Muscle layer of duodenum (tissue), 2 donors: ENCODE measurements around the gene TBL1XR1.

Experiments
- H3K27ac ChIP-seq: one replicate; pipeline ENCODE4 v1.7.0; 2013; ENCODE audit warnings: mild to moderate bottlenecking, low read length
- H3K27me3 ChIP-seq: one replicate; pipeline ENCODE4 v1.7.0; 2013; ENCODE audit warnings: low read depth, mild to moderate bottlenecking, control low read depth, low read length
- H3K36me3 ChIP-seq, 2 donors: one replicate each; pipeline ENCODE4 v1.7.0; 2013; ENCODE audit warnings: low read length in 2 of 2, control low read depth in 1 of 2, mild to moderate bottlenecking in 1 of 2; ENCODE audit not compliant: insufficient read depth in 2 of 2, control insufficient read depth in 1 of 2
- H3K4me1 ChIP-seq, 2 donors: one replicate each; pipeline ENCODE4 v1.7.0; 2013; ENCODE audit warnings: low read length in 2 of 2, mild to moderate bottlenecking in 2 of 2, control low read depth in 1 of 2, moderate library complexity in 1 of 2; ENCODE audit not compliant: insufficient read depth in 2 of 2, control insufficient read depth in 1 of 2
- H3K4me3 ChIP-seq, 2 donors: one replicate each; pipeline ENCODE4 v1.7.0; 2013; ENCODE audit warnings: low read length in 2 of 2, low read depth in 1 of 2, mild to moderate bottlenecking in 1 of 2
- H3K9me3 ChIP-seq, 2 donors: one replicate each; pipeline ENCODE4 v1.7.0; 2013; ENCODE audit warnings: low read length in 2 of 2, control low read depth in 1 of 2, mild to moderate bottlenecking in 1 of 2; ENCODE audit not compliant: control insufficient read depth in 1 of 2
- donor health status: healthy.

Gene TBL1XR1

GRCh38 chr3:176992978-176993377 is 204.3 kb downstream of the TBL1XR1 start:
- no peak overlapping the region for H3K27ac ChIP-seq
- H3K4me1 ChIP-seq, result no peaks in the 10 kb centered on the region
- no peaks in the 10 kb centered on the region for H3K27me3 ChIP-seq
- H3K9me3 ChIP-seq, result no peaks in the 10 kb centered on the region
- H3K4me3 ChIP-seq, result no peak overlapping the region
- H3K36me3 ChIP-seq, result no peaks in the 10 kb centered on the region

- Histone ChIP-seq H3K27ac (no peak overlapping the region), H3K4me1 (no peaks in the 10 kb centered on the region), H3K4me3 (no peak overlapping the region), H3K27me3 (no peaks in the 10 kb centered on the region), H3K9me3 (no peaks in the 10 kb centered on the region), H3K36me3 (no peaks in the 10 kb centered on the region)
Measured at GRCh38 chr3:176992565-176992964, 204.7 kb downstream of the TBL1XR1 start.

GRCh38 chr3:176988795-176989194 is 208.5 kb downstream of the TBL1XR1 start:
- no peaks in the 10 kb centered on the region for H3K9me3 ChIP-seq
- H3K4me1 ChIP-seq, result no peaks in the 10 kb centered on the region
- H3K27me3 ChIP-seq, result no peaks in the 10 kb centered on the region
- H3K36me3 ChIP-seq, result no peaks in the 10 kb centered on the region
- H3K4me3 ChIP-seq, result no peak overlapping the region
- H3K27ac ChIP-seq, result no peak overlapping the region

- Histone ChIP-seq H3K27me3 (no peaks in the 10 kb centered on the region), H3K4me3 (no peak overlapping the region), H3K4me1 (no peaks in the 10 kb centered on the region), H3K9me3 (no peaks in the 10 kb centered on the region), H3K36me3 (no peaks in the 10 kb centered on the region), H3K27ac (no peak overlapping the region)
Measured at GRCh38 chr3:176987901-176988650, 209.2 kb downstream of the TBL1XR1 start.

- Histone ChIP-seq H3K4me3 (no peak overlapping the region), H3K27ac (no peak overlapping the region), H3K36me3 (no peaks in the 10 kb centered on the region), H3K9me3 (peaks cover 2 to 5% of the 10 kb centered on the region in 2 donors), H3K4me1 (no peaks in the 10 kb centered on the region), H3K27me3 (no peaks in the 10 kb centered on the region)
Measured at GRCh38 chr3:176978441-176978840, 218.8 kb downstream of the TBL1XR1 start.

GRCh38 chr3:176977331-176977730 is 220.0 kb downstream of the TBL1XR1 start:
- Histone ChIP-seq H3K9me3 (peaks cover 2 to 5% of the 10 kb centered on the region in 2 donors), H3K36me3 (no peaks in the 10 kb centered on the region), H3K4me1 (no peaks in the 10 kb centered on the region), H3K4me3 (no peak overlapping the region), H3K27me3 (no peaks in the 10 kb centered on the region), H3K27ac (no peak overlapping the region)

GRCh38 chr3:176976586-176976985 is 220.7 kb downstream of the TBL1XR1 start:
- no peak overlapping the region for H3K27ac ChIP-seq
- no peaks in the 10 kb centered on the region for H3K27me3 ChIP-seq
- H3K4me3 ChIP-seq, result no peak overlapping the region

GRCh38 chr3:176974279-176974678 is 223.0 kb downstream of the TBL1XR1 start:
- Histone ChIP-seq H3K27me3 (no peaks in the 10 kb centered on the region), H3K36me3 (no peaks in the 10 kb centered on the region), H3K9me3 (no peaks in the 10 kb centered on the region), H3K4me1 (no peaks in the 10 kb centered on the region), H3K27ac (no peak overlapping the region), H3K4me3 (no peak overlapping the region)

More at GRCh38 chr3:176976586-176976985, 220.7 kb downstream of the TBL1XR1 start:
- Histone ChIP-seq H3K9me3 (no peaks in the 10 kb centered on the region), H3K4me1 (no peaks in the 10 kb centered on the region), H3K36me3 (no peaks in the 10 kb centered on the region)

- Histone ChIP-seq H3K4me1 (no peaks in the 10 kb centered on the region), H3K36me3 (no peaks in the 10 kb centered on the region), H3K27ac (no peak overlapping the region), H3K27me3 (no peaks in the 10 kb centered on the region), H3K9me3 (no peaks in the 10 kb centered on the region), H3K4me3 (no peak overlapping the region)
Measured at GRCh38 chr3:176971613-176972174, 225.6 kb downstream of the TBL1XR1 start.

- Histone ChIP-seq H3K9me3 (no peaks in the 10 kb centered on the region), H3K4me1 (no peaks in the 10 kb centered on the region), H3K36me3 (no peaks in the 10 kb centered on the region), H3K27me3 (no peaks in the 10 kb centered on the region), H3K4me3 (no peak overlapping the region), H3K27ac (no peak overlapping the region)
Measured at GRCh38 chr3:176970770-176971169, 226.5 kb downstream of the TBL1XR1 start.

GRCh38 chr3:176969506-176969905 is 227.8 kb downstream of the TBL1XR1 start:
- Histone ChIP-seq H3K36me3 (no peaks in the 10 kb centered on the region), H3K9me3 (no peaks in the 10 kb centered on the region), H3K4me3 (no peak overlapping the region), H3K4me1 (no peaks in the 10 kb centered on the region), H3K27ac (no peak overlapping the region), H3K27me3 (no peaks in the 10 kb centered on the region)
